GM23338 (cell line): ENCODE measurements around the gene HTT. TPM values are rescaled to one million over a fixed set of nuclear protein-coding genes. Genes with fewer than 3 reads are reported as not detected.

ENCODE experiments used
- ATAC-seq: fragments of 200-7000 bp; cut with Tn5 transposase; 3 replicates; pipeline ENCODE4 v1.9.1; 2020
- DNase-seq: peaks from one replicate; pipeline ENCODE4 v3.0.0-alpha.2; 2015; ENCODE audit warnings: low spot score
- H2AFZ ChIP-seq: fragments of 200-600 bp; sonication (generic); 2 replicates; pipeline ENCODE4 v1.8.0; 2016; ENCODE audit warnings: antibody characterized with exemption, mild to moderate bottlenecking, moderate library complexity
- H3F3A ChIP-seq: fragments of 200-600 bp; sonication (generic); replicated peaks from 2 replicates; pipeline ENCODE4 v1.8.0; 2017; ENCODE audit warnings: antibody characterized with exemption, mixed run types, low read depth
- H3K27ac ChIP-seq: fragments of 200-600 bp; sonication (generic); 2 replicates; pipeline ENCODE4 v1.6.1; 2016; ENCODE audit warnings: low read depth
- H3K27me3 ChIP-seq: fragments of 200-600 bp; sonication (generic); 2 replicates; pipeline ENCODE4 v1.8.0; 2016; ENCODE audit warnings: mild to moderate bottlenecking, mixed run types, moderate library complexity; ENCODE audit not compliant: insufficient read depth
- H3K36me3 ChIP-seq: fragments of 200-600 bp; sonication (generic); 2 replicates; pipeline ENCODE4 v1.8.0; 2016; ENCODE audit warnings: mild to moderate bottlenecking; ENCODE audit not compliant: insufficient read depth
- H3K4me1 ChIP-seq: fragments of 200-600 bp; sonication (generic); 2 replicates; pipeline ENCODE4 v1.8.0; 2016; ENCODE audit warnings: mild to moderate bottlenecking, moderate library complexity; ENCODE audit not compliant: insufficient read depth
- H3K4me2 ChIP-seq: fragments of 200-600 bp; sonication (generic); 2 replicates; pipeline ENCODE4 v1.7.1; 2017; ENCODE audit warnings: mixed run types
- H3K4me3 ChIP-seq: fragments of 200-600 bp; sonication (generic); 2 replicates; pipeline ENCODE4 v1.6.1; 2016; ENCODE audit warnings: mixed run types
- H3K79me2 ChIP-seq: fragments of 200-600 bp; sonication (generic); replicated peaks from 2 replicates; pipeline ENCODE4 v1.8.0; 2017; ENCODE audit warnings: mild to moderate bottlenecking; ENCODE audit not compliant: insufficient read depth
- H3K9me2 ChIP-seq: fragments of 200-600 bp; sonication (generic); 2 replicates; pipeline ENCODE4 v1.8.0; 2017; ENCODE audit not compliant: insufficient read depth
- H4K20me1 ChIP-seq: fragments of 200-600 bp; sonication (generic); replicated peaks from 2 replicates; pipeline ENCODE4 v1.8.0; 2017; ENCODE audit warnings: mild to moderate bottlenecking; ENCODE audit not compliant: insufficient read depth
- H3K27ac Mint-ChIP-seq: 2 replicates; pipeline ENCODE4 v1.8.0; 2020; ENCODE audit warnings: inconsistent platforms, mild to moderate bottlenecking, moderate library complexity, mixed read lengths
- H3K27me3 Mint-ChIP-seq: 3 replicates; pipeline ENCODE4 v1.8.0; 2022; ENCODE audit warnings: low read depth, mild to moderate bottlenecking, moderate library complexity, mixed read lengths, inconsistent platforms; ENCODE audit not compliant: insufficient read depth, poor library complexity
- H3K36me3 Mint-ChIP-seq: 3 replicates; pipeline ENCODE4 v1.8.0; 2021; ENCODE audit warnings: low read depth, mild to moderate bottlenecking, inconsistent platforms, moderate library complexity, mixed read lengths
- H3K4me1 Mint-ChIP-seq: 3 replicates; pipeline ENCODE4 v1.8.0; 2020; ENCODE audit warnings: mild to moderate bottlenecking, inconsistent platforms, mixed read lengths
- H3K4me3 Mint-ChIP-seq: 3 replicates; pipeline ENCODE4 v1.8.0; 2021; ENCODE audit warnings: moderate library complexity, mild to moderate bottlenecking, inconsistent platforms, mixed read lengths
- H3K9me3 Mint-ChIP-seq: 3 replicates; pipeline ENCODE4 v1.8.0; 2020; ENCODE audit warnings: moderate library complexity, mild to moderate bottlenecking, inconsistent platforms, mixed read lengths
- CREB1 ChIP-seq: fragments of 250-450 bp; sonication (Bioruptor Pico); IDR thresholded peaks from 2 replicates; pipeline ENCODE4 v1.5.0; 2020; ENCODE audit warnings: low read depth, mild to moderate bottlenecking, moderate library complexity
- CTCF ChIP-seq, 2 experiments: fragments of 200-600 bp in 1 of 2; sonication (generic) in 1 of 2; conservative IDR thresholded peaks; 2 replicates each; pipeline versions ENCODE4 v1.5.1 to v1.6.1; 2016 to 2017; ENCODE audit warnings: antibody characterized with exemption in 2 of 2, low read depth in 2 of 2, mild to moderate bottlenecking in 2 of 2, moderate library complexity in 1 of 2
- ETS1 ChIP-seq: IDR thresholded peaks from 2 replicates; pipeline ENCODE4 v1.6.1; 2016; ENCODE audit warnings: antibody characterized with exemption
- EZH2 ChIP-seq: fragments of 200-600 bp; sonication (generic); IDR thresholded peaks from one replicate; pipeline ENCODE4 v1.8.0; 2017; ENCODE audit warnings: antibody characterized with exemption, mild to moderate bottlenecking, low read depth; ENCODE audit not compliant: unreplicated experiment
- EZH2phosphoT487 ChIP-seq: fragments of 200-600 bp; sonication (generic); IDR thresholded peaks from one replicate; pipeline ENCODE4 v1.8.1; 2018; ENCODE audit warnings: antibody characterized with exemption; ENCODE audit not compliant: unreplicated experiment
- JUNB ChIP-seq: IDR thresholded peaks from one replicate; pipeline ENCODE4 v1.6.1; 2016; ENCODE audit warnings: antibody characterized with exemption; ENCODE audit not compliant: unreplicated experiment
- NANOG ChIP-seq: IDR thresholded peaks from 2 replicates; pipeline ENCODE4 v1.6.1; 2016; ENCODE audit warnings: antibody characterized with exemption, borderline replicate concordance
- POLR2AphosphoS5 ChIP-seq: IDR thresholded peaks from 2 replicates; pipeline ENCODE4 v1.6.1; 2016; ENCODE audit warnings: antibody characterized with exemption, low read depth
- REST ChIP-seq: IDR thresholded peaks from one replicate; pipeline ENCODE4 v1.6.1; 2018; ENCODE audit warnings: antibody characterized with exemption; ENCODE audit not compliant: unreplicated experiment
- STAT1 ChIP-seq: IDR thresholded peaks from one replicate; pipeline ENCODE4 v1.6.1; 2016; ENCODE audit warnings: antibody characterized with exemption; ENCODE audit not compliant: unreplicated experiment
- ZNF114 ChIP-seq: fragments of 250-450 bp; sonication (Bioruptor Pico); IDR thresholded peaks from 2 replicates; pipeline ENCODE4 v1.5.0; 2020; ENCODE audit warnings: mild to moderate bottlenecking, moderate library complexity
- ZNF331 ChIP-seq: fragments of 250-450 bp; sonication (Bioruptor Pico); IDR thresholded peaks from 2 replicates; pipeline ENCODE4 v1.5.0; 2020; ENCODE audit warnings: low read depth, mild to moderate bottlenecking, moderate library complexity
- ZNF462 ChIP-seq: fragments of 250-450 bp; sonication (Bioruptor Pico); IDR thresholded peaks from 2 replicates; pipeline ENCODE4 v1.5.0; 2020; ENCODE audit warnings: mild to moderate bottlenecking, moderate library complexity
- polyA plus RNA-seq: library from polyadenylated mRNA; unstranded; fragments of >200 nt; fragmentation: Nextera tagmentation; extraction: Ambion mirVana; gene quantifications from 2 replicates; pipeline ENCODE4 v1.2.1, GENCODE V29; 2016
- total RNA-seq: library from RNA; depleted of rRNA; stranded (reverse); fragments of >200 nt; shearing (Covaris generic); gene quantifications from 2 replicates; pipeline ENCODE4 v1.2.3, GENCODE V29; 2014

Gene HTT
- total and polyA plus RNA-seq, 2 experiments from 2014 or later = 26.6 to 67.7 TPM

GRCh38 chr4:3082925-3083515 is 8.5 kb downstream of the HTT start:
- H3K27ac ChIP-seq = no peak overlapping the region
- no peak overlapping the region for H3K4me3 ChIP-seq
- DNase-seq (no peak), ATAC-seq (no peak)
- H3K36me3 ChIP-seq = no peaks in the 10 kb centered on the region
- Mint-ChIP-seq H3K27me3 (no peaks in the 10 kb centered on the region), H3K4me3 (no peak overlapping the region), H3K27ac (no peak overlapping the region), H3K36me3 (peaks cover 13% of the 10 kb centered on the region), H3K9me3 (no peaks in the 10 kb centered on the region), H3K4me1 (no peaks in the 10 kb centered on the region)
- H3K4me2 ChIP-seq = no peak overlapping the region
- no peaks in the 10 kb centered on the region for H3K9me2 ChIP-seq
- peaks cover 65% of the 10 kb centered on the region for H4K20me1 ChIP-seq
- no peaks in the 10 kb centered on the region for H3F3A ChIP-seq
- TF ChIP-seq ZNF331 (CRISPR knock-in tag) = no peak
- TF ChIP-seq NANOG = no peak
- no peak for TF ChIP-seq REST
- TF ChIP-seq CTCF (conservative IDR thresholded peaks at IDR 0.05; ENCODE audit: low read depth in 2 of 2) = no peak
- TF ChIP-seq ZNF462 (CRISPR knock-in tag) = no peak
- no peak for TF ChIP-seq STAT1
- TF ChIP-seq EZH2 = no peak
- TF ChIP-seq ETS1 = no peak
- no peak for TF ChIP-seq POLR2AphosphoS5
- no peak for TF ChIP-seq ZNF114
- TF ChIP-seq CREB1 (CRISPR knock-in tag) = no peak
- no peak for TF ChIP-seq EZH2phosphoT487
- no peak for TF ChIP-seq JUNB
- no peaks in the 10 kb centered on the region for H3K4me1 ChIP-seq
- H2AFZ ChIP-seq = no peak overlapping the region
- H3K79me2 ChIP-seq = peaks cover 97% of the 10 kb centered on the region
- no peaks in the 10 kb centered on the region for H3K27me3 ChIP-seq
